ENCODE measurements around the gene COMMD3.
A peak's percentile ranks its signal among the peaks of the same experiment; 100 is the strongest.
"Not testable (repeated sequence)": the region's sequence is repeated elsewhere in the genome, so short reads cannot be mapped to it uniquely, and the experiment has no call there.

COMMD3 gene

GRCh38 chr10:22338931-22339330, 22.7 kb downstream of the COMMD3 start:
- DNase-seq (ENCODE audit: low read depth): no peak

GRCh38 chr10:22339761-22340328, 23.7 kb downstream of the COMMD3 start:
- DNase-seq (ENCODE audit: low read depth): no peak

- DNase-seq (ENCODE audit: low read depth): peak; percentile 57
Measured at GRCh38 chr10:22340329-22341189, 24.4 kb downstream of the COMMD3 start.

GRCh38 chr10:22341190-22341925, 25.2 kb downstream of the COMMD3 start:
- no peak for DNase-seq (ENCODE audit: low read depth)

DNA sequence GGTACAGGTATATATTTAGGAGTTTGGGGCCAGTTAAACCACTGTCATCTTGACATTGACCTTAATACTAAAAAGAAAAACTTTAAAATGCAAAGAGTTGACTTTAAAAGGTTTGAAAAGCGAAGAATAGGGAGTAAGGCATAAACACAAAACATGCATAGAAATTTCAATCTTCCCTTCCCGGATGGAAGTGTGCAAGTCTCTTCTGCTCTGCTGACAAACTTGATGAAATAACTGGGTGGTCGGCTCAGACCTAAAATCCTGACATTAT, 25.7 kb downstream of the COMMD3 start:
- DNase-seq (ENCODE audit: low read depth): no peak

GRCh38 chr10:22342421-22342820, 26.2 kb downstream of the COMMD3 start:
- no peak for DNase-seq (ENCODE audit: low read depth)

DNA sequence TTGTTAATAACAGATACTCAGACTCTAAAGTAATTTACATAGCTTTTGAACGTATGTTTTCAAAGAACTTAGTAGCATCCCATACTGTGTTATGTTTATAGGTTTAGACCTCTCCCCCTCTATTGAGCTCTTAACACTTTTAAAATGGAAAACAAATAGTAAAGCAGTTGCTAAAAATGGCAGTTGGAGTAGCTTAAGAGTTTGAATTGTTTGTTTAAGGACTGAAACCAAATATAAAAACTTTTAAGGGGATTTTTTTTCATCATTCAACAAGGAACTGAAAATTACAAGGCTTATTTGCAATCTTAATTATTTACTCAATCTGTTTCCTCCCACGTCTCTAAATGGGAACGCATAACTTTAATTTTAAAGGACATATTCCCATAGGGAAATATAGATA, 27.5 kb downstream of the COMMD3 start:
- no peak for DNase-seq (ENCODE audit: low read depth)

DNA sequence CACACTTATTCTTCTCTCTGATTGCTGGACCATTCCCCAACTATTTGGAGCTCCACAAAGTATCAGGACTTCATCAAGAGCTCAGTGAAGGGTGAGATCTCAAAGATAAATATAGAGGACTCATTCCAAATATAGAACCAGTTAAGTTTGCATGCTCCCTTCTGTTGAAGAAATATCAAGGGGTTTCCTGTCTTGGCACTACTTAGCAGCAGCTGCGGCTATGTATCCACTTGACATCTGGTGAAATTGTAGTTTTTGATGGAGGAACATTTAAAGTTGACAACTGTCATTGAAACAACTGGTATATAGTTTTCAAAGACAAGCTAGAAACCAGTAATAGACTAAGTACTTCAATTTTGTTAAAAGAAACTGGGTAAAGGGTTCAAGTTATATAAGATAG, 28.1 kb downstream of the COMMD3 start:
- DNase-seq (ENCODE audit: low read depth): no peak

DNA sequence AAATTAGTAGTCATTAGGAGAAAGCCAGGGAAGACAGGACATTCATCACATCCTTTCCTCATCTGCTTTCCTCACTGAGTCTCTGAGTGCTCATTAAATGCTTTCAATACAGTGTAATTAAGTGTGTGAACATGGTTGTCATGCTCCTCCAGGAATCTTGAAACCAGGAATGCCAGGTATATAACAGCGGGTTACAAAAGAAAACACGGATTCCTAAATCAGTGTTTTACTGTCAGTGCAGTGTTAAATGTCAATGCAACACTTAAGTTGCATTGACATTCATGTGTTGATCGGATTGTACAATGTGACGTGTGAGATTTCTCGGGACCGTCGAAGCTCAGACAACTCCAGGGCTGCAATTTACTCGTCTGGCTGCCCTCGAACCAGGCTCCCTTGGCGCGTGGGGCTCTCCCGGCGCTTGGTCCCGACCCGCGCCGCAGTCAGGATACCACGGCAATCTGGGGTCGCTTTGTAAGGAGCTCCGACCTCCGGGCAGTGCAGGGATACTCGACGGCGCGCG, 28.7 kb downstream of the COMMD3 start:
- DNase-seq (ENCODE audit: low read depth): no peak

DNA sequence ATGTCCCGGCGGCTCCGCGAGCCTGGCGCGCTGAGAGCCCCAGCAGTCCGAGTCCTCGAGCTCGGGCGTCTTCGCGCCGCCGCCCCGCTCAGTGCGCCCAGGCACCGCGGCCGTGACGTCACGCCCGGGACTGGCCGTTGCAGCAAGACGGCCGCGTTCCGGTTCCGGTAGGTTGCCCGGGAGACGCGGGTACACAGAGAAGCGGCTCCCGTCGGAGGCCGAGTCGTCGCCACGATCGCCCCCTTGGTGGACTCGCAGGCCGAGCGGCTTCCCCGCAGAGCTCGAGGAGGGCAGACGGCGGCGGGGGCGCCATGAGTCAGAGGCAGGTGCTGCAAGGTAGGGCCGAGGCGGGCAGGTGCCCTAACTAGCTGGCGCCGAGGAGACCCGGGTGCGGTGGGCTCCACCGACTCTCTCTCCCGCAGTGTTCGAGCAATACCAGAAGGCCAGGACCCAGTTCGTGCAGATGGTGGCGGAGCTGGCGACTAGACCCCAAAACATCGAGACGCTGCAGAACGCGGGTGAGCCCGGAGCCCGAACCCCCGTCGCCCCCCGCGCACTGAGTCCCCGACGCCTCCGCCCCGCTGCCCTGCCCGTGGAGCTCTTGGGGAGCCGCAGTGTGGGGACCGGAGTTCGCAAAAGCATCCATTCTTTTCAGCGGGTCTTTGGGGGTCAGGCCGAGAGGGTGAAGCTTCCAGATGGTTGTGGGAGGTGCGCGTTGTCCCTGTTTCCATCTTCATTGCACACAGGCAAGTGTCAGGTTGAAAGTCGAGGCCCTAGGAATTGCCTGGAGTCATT, 29.3 kb downstream of the COMMD3 start, which contains the start of gene SPAG6:
SPAG6 (plus strand) TSS at position 196 of the 795 bp plus-strand sequence; CDS start at position 312, 116 bp downstream.
- no peak for DNase-seq (ENCODE audit: low read depth)

DNA sequence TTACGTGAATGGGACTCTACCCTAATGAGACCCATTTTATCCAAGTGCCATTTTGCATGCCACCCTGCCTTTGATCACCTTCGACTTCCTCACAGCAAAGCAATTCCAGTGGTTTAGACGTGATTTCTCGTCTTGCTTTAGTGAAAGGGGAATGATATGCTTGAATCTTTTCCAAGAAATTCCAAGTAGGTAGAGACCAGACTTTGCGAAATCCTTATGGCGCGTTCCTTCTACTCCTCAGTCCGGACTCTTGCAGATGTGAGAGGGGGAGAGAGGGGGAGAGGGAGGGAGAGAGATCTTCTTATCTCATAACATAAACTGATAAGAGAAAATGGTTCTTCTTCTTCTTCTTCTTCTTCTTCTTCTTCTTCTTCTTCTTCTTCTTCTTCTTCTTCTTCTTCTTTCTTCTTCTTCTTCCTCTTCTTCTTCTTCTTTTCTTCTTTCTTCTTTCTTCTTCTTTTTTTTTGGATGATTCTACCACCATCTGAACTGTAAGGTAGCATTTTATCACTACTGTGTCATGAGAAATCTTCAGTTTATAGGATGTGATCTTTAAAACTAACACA, 30.0 kb downstream of the COMMD3 start:
- no peak for DNase-seq (ENCODE audit: low read depth)

GRCh38 chr10:22349755-22350154, 33.6 kb downstream of the COMMD3 start:
- no peak for DNase-seq (ENCODE audit: low read depth)

DNA sequence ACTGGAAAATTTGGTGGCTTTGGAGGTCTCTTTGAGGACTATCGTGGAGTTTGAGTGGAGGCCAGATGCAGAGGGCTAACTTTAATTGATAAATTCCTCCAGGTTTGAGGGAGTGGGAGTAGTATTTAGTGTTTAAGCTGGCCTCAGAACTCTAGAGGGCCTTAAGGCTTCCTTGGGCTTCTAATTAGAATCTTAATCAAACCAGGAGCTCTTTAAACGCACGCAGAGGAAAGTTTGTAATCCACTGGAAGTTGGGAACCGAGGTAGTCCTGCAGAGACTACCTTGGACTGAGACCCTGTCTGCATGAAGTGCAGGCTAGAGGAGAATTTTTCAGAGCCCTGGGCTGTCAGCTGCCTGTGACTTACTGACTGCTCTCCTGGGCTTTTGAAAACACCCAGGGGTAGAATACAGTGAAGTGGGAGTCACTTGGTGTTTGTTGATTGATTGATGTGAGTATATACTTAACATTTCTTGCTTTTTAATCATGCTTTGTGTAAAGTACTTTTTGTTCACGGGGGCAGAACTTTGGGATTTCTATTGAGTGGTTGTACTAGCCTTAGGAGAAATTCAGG, 35.0 kb downstream of the COMMD3 start:
- DNase-seq (ENCODE audit: low read depth): no peak

DNA sequence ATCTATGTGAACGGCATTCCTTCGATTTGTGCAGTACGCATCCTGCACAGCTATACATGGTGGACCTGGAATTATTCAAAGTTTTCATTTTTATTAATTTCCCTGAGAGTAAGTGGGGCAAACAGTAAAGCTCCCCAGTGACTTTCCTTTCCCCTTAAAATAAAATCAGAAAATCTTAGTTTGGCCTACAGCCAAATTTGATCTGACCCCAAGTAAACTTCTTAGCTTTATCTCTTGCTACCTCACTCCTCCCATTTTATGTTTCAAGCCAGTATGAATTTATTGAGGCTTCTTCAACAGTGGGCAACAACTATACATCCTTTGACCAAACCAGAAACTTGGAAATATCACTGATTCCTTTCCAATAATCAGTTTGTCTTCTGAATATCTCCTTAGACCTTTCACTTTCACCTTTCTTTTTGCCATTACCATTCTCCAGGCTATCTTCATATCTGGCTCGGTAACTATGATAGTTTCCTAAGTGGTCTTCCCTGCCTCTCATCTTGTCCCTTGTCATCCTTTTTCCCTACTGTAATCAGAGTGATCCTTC, 40.2 kb downstream of the COMMD3 start:
- DNase-seq (ENCODE audit: low read depth): no peak

DNA sequence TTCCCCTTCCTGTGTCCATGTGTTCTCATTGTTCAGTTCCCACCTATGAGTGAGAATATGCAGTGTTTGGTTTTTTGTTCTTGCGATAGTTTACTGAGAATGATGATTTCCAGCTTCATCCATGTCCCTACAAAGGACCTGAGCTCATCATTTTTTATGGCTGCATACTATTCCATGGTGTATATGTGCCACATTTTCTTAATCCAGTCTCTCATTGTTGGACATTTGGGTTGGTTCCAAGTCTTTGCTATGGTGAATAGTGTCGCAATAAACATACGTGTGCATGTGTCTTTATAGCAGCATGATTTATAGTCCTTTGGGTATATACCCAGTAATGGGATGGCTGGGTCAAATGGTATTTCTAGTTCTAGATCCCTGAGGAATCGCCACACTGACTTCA, 41.6 kb downstream of the COMMD3 start:
- not testable (repeated sequence) for DNase-seq (ENCODE audit: low read depth)

GRCh38 chr10:22363305-22363704, 47.1 kb downstream of the COMMD3 start:
- DNase-seq (ENCODE audit: low read depth): no peak

- DNase-seq (ENCODE audit: low read depth): no peak
Measured at GRCh38 chr10:22364407-22365140, 48.4 kb downstream of the COMMD3 start.

GRCh38 chr10:22365233-22365632, 49.0 kb downstream of the COMMD3 start:
- no peak for DNase-seq (ENCODE audit: low read depth)

DNA sequence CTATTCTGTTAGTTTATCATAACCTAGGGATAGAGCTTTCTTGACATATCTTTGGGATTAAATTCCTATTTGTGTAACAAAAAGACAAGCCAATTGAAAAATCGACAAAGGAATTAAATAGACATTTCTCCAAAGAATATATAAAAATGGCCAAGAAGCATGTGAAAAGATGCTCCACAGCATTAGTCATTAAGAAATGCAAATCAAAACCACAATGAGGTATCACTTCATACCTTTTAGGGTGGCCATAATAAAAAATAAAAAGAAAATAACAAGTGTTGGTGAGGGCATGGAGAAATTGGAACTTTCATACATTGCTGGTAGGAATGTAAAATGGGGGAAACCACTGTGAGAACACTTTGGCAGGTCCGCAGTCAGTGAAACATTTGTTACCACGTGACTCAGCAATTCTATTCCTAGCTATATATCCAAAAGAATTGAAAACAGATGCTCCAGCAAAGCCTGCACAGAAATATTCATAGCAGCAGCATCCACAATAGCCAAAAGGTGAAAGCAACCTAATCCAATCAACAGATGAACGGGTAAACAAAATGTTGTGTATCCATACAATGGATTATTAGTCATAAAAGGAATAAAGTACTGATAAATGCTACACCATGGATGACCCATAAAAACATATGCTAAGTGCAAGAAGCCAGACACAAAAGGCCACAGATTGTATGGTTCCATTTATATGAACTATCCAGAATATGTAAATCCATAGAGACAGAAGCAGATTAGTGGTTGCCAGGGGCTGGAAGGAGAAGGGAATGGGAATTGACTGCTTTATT, 49.7 kb downstream of the COMMD3 start:
- no peak for DNase-seq (ENCODE audit: low read depth)

DNA sequence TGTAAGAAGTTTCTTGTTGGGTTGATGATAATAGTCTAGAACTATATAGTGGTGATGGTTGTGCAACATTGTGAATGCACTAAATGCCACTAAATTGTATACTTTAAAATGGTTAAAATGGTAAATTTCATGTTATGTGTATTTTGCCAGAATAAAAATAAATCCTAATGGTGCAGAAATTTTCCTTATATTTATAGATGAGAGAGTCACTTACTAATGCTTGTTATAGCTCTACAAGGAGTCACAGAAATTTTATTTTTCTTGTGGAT, 50.2 kb downstream of the COMMD3 start:
- no peak for DNase-seq (ENCODE audit: low read depth)

Measured in CMK (cell line).